ENCODE data around the gene NDUFA5. TPM values are rescaled to one million over a fixed set of nuclear protein-coding genes. Genes with fewer than 3 reads are reported as not detected.
"Not testable (repeated sequence)": the region's sequence is repeated elsewhere in the genome, so short reads cannot be mapped to it uniquely, and the experiment has no call there.

Gene NDUFA5
- total RNA-seq, 2 experiments from 2014 or later = 58.9 to 60.7 TPM

- DNase-seq = peak; percentile 22
Measured at GRCh38 chr7:123532788-123533552, 24.6 kb downstream of the NDUFA5 start.

GRCh38 chr7:123532343-123532742, 25.3 kb downstream of the NDUFA5 start:
- H3K9me3 Mint-ChIP-seq; H3K27ac Mint-ChIP-seq; CTCF ChIA-PET; H3K36me3 Mint-ChIP-seq (ENCODE audit: low read depth); DNase-seq; intact Hi-C loops (cut with micrococcal nuclease): not testable (repeated sequence)
- Mint-ChIP-seq H3K4me1 (ENCODE audit: low read depth) (peaks cover 20% of the 10 kb centered on the region), H3K27me3 (ENCODE audit: low read depth) (peaks cover 18% of the 10 kb centered on the region), H3K4me3 (peak overlapping the region; percentile 53)

More at GRCh38 chr7:123532788-123533552, 24.6 kb downstream of the NDUFA5 start:
- H3K4me3 Mint-ChIP-seq = peak overlapping the region; percentile 4
- H3K36me3 Mint-ChIP-seq (ENCODE audit: low read depth); H3K9me3 Mint-ChIP-seq; intact Hi-C loops (cut with micrococcal nuclease); H3K27ac Mint-ChIP-seq; CTCF ChIA-PET: not testable (repeated sequence)
- peaks cover 18% of the 10 kb centered on the region for H3K27me3 Mint-ChIP-seq (ENCODE audit: low read depth)
- peaks cover 21% of the 10 kb centered on the region for H3K4me1 Mint-ChIP-seq (ENCODE audit: low read depth)

- CTCF ChIA-PET = interaction anchor here (0.7 kb wide), 1 partner anchor 23 kb away, joined by 3 read pairs; no protein-coding TSS in a partner anchor
- H3K36me3 Mint-ChIP-seq (ENCODE audit: low read depth); DNase-seq; H3K9me3 Mint-ChIP-seq; H3K4me3 Mint-ChIP-seq; intact Hi-C loops (cut with micrococcal nuclease); H3K27ac Mint-ChIP-seq: not testable (repeated sequence)
- peaks cover 18% of the 10 kb centered on the region for H3K27me3 Mint-ChIP-seq (ENCODE audit: low read depth)
- peaks cover 16% of the 10 kb centered on the region for H3K4me1 Mint-ChIP-seq (ENCODE audit: low read depth)
Measured at GRCh38 chr7:123530035-123530591, 27.5 kb downstream of the NDUFA5 start.

GRCh38 chr7:123528265-123528664, 29.4 kb downstream of the NDUFA5 start:
- no peak overlapping the region for H3K4me3 Mint-ChIP-seq
- H3K27ac Mint-ChIP-seq = no peak overlapping the region
- CTCF ChIA-PET = interaction anchor here (1.0 to 1.2 kb wide), 2 partner anchors 8 to 11 kb away, joined by 3 to 4 read pairs; no protein-coding TSS in a partner anchor
- H3K9me3 Mint-ChIP-seq = peaks cover 2% of the 10 kb centered on the region
- DNase-seq = no peak
- peaks cover 5% of the 10 kb centered on the region for H3K4me1 Mint-ChIP-seq (ENCODE audit: low read depth)
- intact Hi-C loops (cut with micrococcal nuclease) = no loop called here
- peaks cover 9% of the 10 kb centered on the region for H3K27me3 Mint-ChIP-seq (ENCODE audit: low read depth)
- H3K36me3 Mint-ChIP-seq (ENCODE audit: low read depth) = no peaks in the 10 kb centered on the region

GRCh38 chr7:123527712-123528225, 29.8 kb downstream of the NDUFA5 start:
- H3K27me3 Mint-ChIP-seq (ENCODE audit: low read depth); H3K27ac Mint-ChIP-seq; H3K36me3 Mint-ChIP-seq (ENCODE audit: low read depth); H3K4me1 Mint-ChIP-seq (ENCODE audit: low read depth); intact Hi-C loops (cut with micrococcal nuclease); H3K9me3 Mint-ChIP-seq; DNase-seq; H3K4me3 Mint-ChIP-seq: not testable (repeated sequence)
- CTCF ChIA-PET = interaction anchor here (1.2 kb wide), 1 partner anchor 11 kb away, joined by 4 read pairs; no protein-coding TSS in a partner anchor

- H3K27me3 Mint-ChIP-seq (ENCODE audit: low read depth); H3K36me3 Mint-ChIP-seq (ENCODE audit: low read depth); intact Hi-C loops (cut with micrococcal nuclease): not testable (repeated sequence)
Measured at GRCh38 chr7:123526533-123526932, 31.1 kb downstream of the NDUFA5 start.

GRCh38 chr7:123522066-123522465, 35.6 kb downstream of the NDUFA5 start:
- intact Hi-C loops (cut with micrococcal nuclease) = no loop called here
- Mint-ChIP-seq H3K36me3 (ENCODE audit: low read depth) (no peaks in the 10 kb centered on the region), H3K27ac (no peak overlapping the region), H3K9me3 (no peaks in the 10 kb centered on the region), H3K4me3 (no peak overlapping the region), H3K4me1 (ENCODE audit: low read depth) (no peaks in the 10 kb centered on the region), H3K27me3 (ENCODE audit: low read depth) (peaks cover 4% of the 10 kb centered on the region)
- no peak for DNase-seq
- CTCF ChIA-PET = interaction anchor here (1.1 kb wide), 1 partner anchor 28 kb away, joined by 3 read pairs; no protein-coding TSS in a partner anchor

More at GRCh38 chr7:123526533-123526932, 31.1 kb downstream of the NDUFA5 start:
- DNase-seq; H3K4me1 Mint-ChIP-seq (ENCODE audit: low read depth); H3K27ac Mint-ChIP-seq; CTCF ChIA-PET; H3K9me3 Mint-ChIP-seq; H3K4me3 Mint-ChIP-seq: not testable (repeated sequence)

GRCh38 chr7:123505221-123505620, 52.4 kb downstream of the NDUFA5 start:
- no peak for DNase-seq
- H3K27me3 Mint-ChIP-seq (ENCODE audit: low read depth) = peaks cover 8% of the 10 kb centered on the region
- H3K36me3 Mint-ChIP-seq (ENCODE audit: low read depth) = no peaks in the 10 kb centered on the region
- intact Hi-C loops (cut with micrococcal nuclease) = no loop called here
- peaks cover 14% of the 10 kb centered on the region for H3K9me3 Mint-ChIP-seq
- no peak overlapping the region for H3K4me3 Mint-ChIP-seq
- CTCF ChIA-PET = no interaction called here
- H3K4me1 Mint-ChIP-seq (ENCODE audit: low read depth) = no peaks in the 10 kb centered on the region
- H3K27ac Mint-ChIP-seq = no peak overlapping the region

- CTCF ChIA-PET = interaction anchor here (2.1 kb wide), 1 partner anchor 9 kb away, joined by 7 read pairs; no protein-coding TSS in a partner anchor
- DNase-seq = no peak
- Mint-ChIP-seq H3K9me3 (peaks cover 14% of the 10 kb centered on the region), H3K27ac (no peak overlapping the region), H3K4me3 (no peak overlapping the region), H3K4me1 (ENCODE audit: low read depth) (no peaks in the 10 kb centered on the region), H3K36me3 (ENCODE audit: low read depth) (no peaks in the 10 kb centered on the region), H3K27me3 (ENCODE audit: low read depth) (peaks cover 16% of the 10 kb centered on the region)
- intact Hi-C loops (cut with micrococcal nuclease) = no loop called here
Measured at GRCh38 chr7:123502201-123502600, 55.4 kb downstream of the NDUFA5 start.

GRCh38 chr7:123500878-123501489, 56.6 kb downstream of the NDUFA5 start:
- DNase-seq = no peak
- intact Hi-C loops (cut with micrococcal nuclease) = no loop called here
- Mint-ChIP-seq H3K27me3 (ENCODE audit: low read depth) (peaks cover 16% of the 10 kb centered on the region), H3K9me3 (peaks cover 12% of the 10 kb centered on the region), H3K4me1 (ENCODE audit: low read depth) (no peaks in the 10 kb centered on the region), H3K36me3 (ENCODE audit: low read depth) (no peaks in the 10 kb centered on the region), H3K27ac (no peak overlapping the region), H3K4me3 (no peak overlapping the region)
- CTCF ChIA-PET = no interaction called here

GRCh38 chr7:123499211-123499970, 58.2 kb downstream of the NDUFA5 start:
- CTCF ChIA-PET = no interaction called here
- Mint-ChIP-seq H3K27me3 (ENCODE audit: low read depth) (peaks cover 16% of the 10 kb centered on the region), H3K36me3 (ENCODE audit: low read depth) (no peaks in the 10 kb centered on the region), H3K4me1 (ENCODE audit: low read depth) (no peaks in the 10 kb centered on the region), H3K9me3 (peaks cover 3% of the 10 kb centered on the region), H3K4me3 (no peak overlapping the region), H3K27ac (no peak overlapping the region)
- intact Hi-C loops (cut with micrococcal nuclease) = loop anchor here (5.0 kb wide), 1 partner anchor 648 kb away; no protein-coding TSS in a partner anchor
- no peak for DNase-seq

- no peaks in the 10 kb centered on the region for H3K9me3 Mint-ChIP-seq
- CTCF ChIA-PET = no interaction called here
- no peak overlapping the region for H3K27ac Mint-ChIP-seq
- peaks cover 16% of the 10 kb centered on the region for H3K27me3 Mint-ChIP-seq (ENCODE audit: low read depth)
- no peaks in the 10 kb centered on the region for H3K36me3 Mint-ChIP-seq (ENCODE audit: low read depth)
- H3K4me1 Mint-ChIP-seq (ENCODE audit: low read depth) = no peaks in the 10 kb centered on the region
- H3K4me3 Mint-ChIP-seq = no peak overlapping the region
- no peak for DNase-seq
- intact Hi-C loops (cut with micrococcal nuclease) = loop anchor here (5.0 kb wide), 1 partner anchor 649 kb away; no protein-coding TSS in a partner anchor
Measured at GRCh38 chr7:123498601-123499000, 59.0 kb downstream of the NDUFA5 start.

All from activated naive CD4-positive, alpha-beta T cell treated with anti-CD3 and anti-CD28 coated beads for 36 hours (primary cell).